ENCODE data around the gene RUNX2.
"Not testable (repeated sequence)": the region's sequence is repeated elsewhere in the genome, so short reads cannot be mapped to it uniquely, and the experiment has no call there.

DNA sequence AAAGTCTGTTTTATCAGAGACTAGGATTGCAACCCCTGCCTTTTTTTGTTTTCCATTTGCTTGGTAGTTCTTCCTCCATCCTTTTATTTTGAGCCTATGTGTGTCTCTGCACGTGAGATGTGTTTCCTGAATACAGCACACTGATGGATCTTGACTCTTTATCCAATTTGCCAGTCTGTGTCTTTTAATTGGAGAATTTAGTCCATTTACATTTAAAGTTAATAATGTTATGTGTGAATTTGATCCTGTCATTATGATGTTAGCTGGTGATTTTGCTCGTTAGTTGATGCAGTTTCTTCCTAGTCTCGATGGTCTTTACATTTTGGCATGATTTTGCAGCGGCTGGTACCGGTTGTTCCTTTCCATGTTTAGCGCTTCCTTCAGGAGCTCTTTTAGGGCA is 345.0 kb downstream of the RUNX2 start:
- not testable (repeated sequence) for TF ChIP-seq CTCF (IDR thresholded peaks at IDR 0.05; ENCODE audit: low read depth, low read length); POLR2A (IDR thresholded peaks at IDR 0.05; ENCODE audit: extremely low read depth, insufficient read length); MYC (IDR thresholded peaks at IDR 0.05; ENCODE audit: low read depth, low read length)

All from NB4 (cell line).